ENCODE measurements around the gene CD84. TPM values are rescaled to one million over a fixed set of nuclear protein-coding genes. Genes with fewer than 3 reads are reported as not detected.

CD84 gene
- total RNA-seq, 1 donor from 2014 or later: not detected

GRCh38 chr1:160522622-160523345 lies 56.5 kb downstream of the CD84 start, which contains the start of gene SLAMF6:
Gene SLAMF6 (minus strand): TSS chr1:160523255. CDS start chr1:160523192, 63 bp downstream.
- Mint-ChIP-seq H3K4me3 (ENCODE audit: low read depth) (no peak within 1 kb of the TSS), H3K9me3 (ENCODE audit: low read depth) (peaks cover 23% of the 10 kb centered on the region), H3K27me3 (no peaks in the 10 kb centered on the region), H3K4me1 (ENCODE audit: low read depth) (no peaks in the 10 kb centered on the region), H3K27ac (no peak within 1 kb of the TSS), H3K36me3 (ENCODE audit: insufficient read depth) (peaks cover 16% of the 10 kb centered on the region)
- DNase-seq (ENCODE audit: low spot score, unreplicated experiment): no peak
- no peak for TF ChIP-seq CTCF (IDR thresholded peaks at IDR 0.05; ENCODE audit: unreplicated experiment)

- Mint-ChIP-seq H3K27me3 (no peaks in the 10 kb centered on the region), H3K4me3 (ENCODE audit: low read depth) (no peak overlapping the region), H3K27ac (no peak overlapping the region), H3K9me3 (ENCODE audit: low read depth) (peaks cover 17% of the 10 kb centered on the region), H3K36me3 (ENCODE audit: insufficient read depth) (peaks cover 12% of the 10 kb centered on the region), H3K4me1 (ENCODE audit: low read depth) (no peaks in the 10 kb centered on the region)
- no peak for TF ChIP-seq CTCF (IDR thresholded peaks at IDR 0.05; ENCODE audit: unreplicated experiment)
- no peak for DNase-seq (ENCODE audit: low spot score, unreplicated experiment)
Measured at GRCh38 chr1:160522136-160522535, 57.2 kb downstream of the CD84 start.

- no peak for DNase-seq (ENCODE audit: low spot score, unreplicated experiment)
- TF ChIP-seq CTCF (IDR thresholded peaks at IDR 0.05; ENCODE audit: unreplicated experiment): no peak
- peaks cover 7% of the 10 kb centered on the region for H3K36me3 Mint-ChIP-seq (ENCODE audit: insufficient read depth)
Measured at GRCh38 chr1:160521554-160521953, 57.7 kb downstream of the CD84 start.

GRCh38 chr1:160520999-160521398 lies 58.3 kb downstream of the CD84 start:
- H3K27me3 Mint-ChIP-seq: no peaks in the 10 kb centered on the region
- no peak for TF ChIP-seq CTCF (IDR thresholded peaks at IDR 0.05; ENCODE audit: unreplicated experiment)
- no peak overlapping the region for H3K27ac Mint-ChIP-seq
- no peak overlapping the region for H3K4me3 Mint-ChIP-seq (ENCODE audit: low read depth)
- DNase-seq (ENCODE audit: low spot score, unreplicated experiment): no peak
- H3K9me3 Mint-ChIP-seq (ENCODE audit: low read depth): peaks cover 9% of the 10 kb centered on the region
- H3K4me1 Mint-ChIP-seq (ENCODE audit: low read depth): no peaks in the 10 kb centered on the region
- peaks cover 7% of the 10 kb centered on the region for H3K36me3 Mint-ChIP-seq (ENCODE audit: insufficient read depth)

More at GRCh38 chr1:160521554-160521953, 57.7 kb downstream of the CD84 start:
- Mint-ChIP-seq H3K27me3 (no peaks in the 10 kb centered on the region), H3K27ac (no peak overlapping the region), H3K4me1 (ENCODE audit: low read depth) (no peaks in the 10 kb centered on the region), H3K9me3 (ENCODE audit: low read depth) (peaks cover 11% of the 10 kb centered on the region), H3K4me3 (ENCODE audit: low read depth) (no peak overlapping the region)

GRCh38 chr1:160520582-160520981 lies 58.7 kb downstream of the CD84 start:
- no peaks in the 10 kb centered on the region for H3K27me3 Mint-ChIP-seq
- no peak for TF ChIP-seq CTCF (IDR thresholded peaks at IDR 0.05; ENCODE audit: unreplicated experiment)
- H3K36me3 Mint-ChIP-seq (ENCODE audit: insufficient read depth): peaks cover 6% of the 10 kb centered on the region
- H3K27ac Mint-ChIP-seq: no peak overlapping the region
- DNase-seq (ENCODE audit: low spot score, unreplicated experiment): no peak
- H3K9me3 Mint-ChIP-seq (ENCODE audit: low read depth): peaks cover 8% of the 10 kb centered on the region
- no peak overlapping the region for H3K4me3 Mint-ChIP-seq (ENCODE audit: low read depth)
- no peaks in the 10 kb centered on the region for H3K4me1 Mint-ChIP-seq (ENCODE audit: low read depth)

All from progenitor cell of endocrine pancreas (in vitro differentiated cells).